Endodermal cell (in vitro differentiated cells): ENCODE data around the gene SLC9A3. TPM values are rescaled to one million over a fixed set of nuclear protein-coding genes. Genes with fewer than 3 reads are reported as not detected.

Source experiments
- DNase-seq: peaks from one replicate; pipeline ENCODE4 v3.0.0-alpha.2; 2017
- H3K27ac ChIP-seq: 2 replicates; pipeline ENCODE4 v1.5.1; 2013; ENCODE audit warnings: mild to moderate bottlenecking, low read depth, low read length, moderate library complexity
- H3K27me3 ChIP-seq: 2 replicates; pipeline ENCODE4 v1.6.1; 2013; ENCODE audit warnings: mild to moderate bottlenecking, low read length, moderate library complexity; ENCODE audit not compliant: insufficient read depth, control insufficient read depth, poor library complexity, severe bottlenecking
- H3K36me3 ChIP-seq: 2 replicates; pipeline ENCODE4 v1.7.0; 2013; ENCODE audit warnings: mild to moderate bottlenecking, low read length, moderate library complexity; ENCODE audit not compliant: control insufficient read depth, insufficient read depth
- H3K4me1 ChIP-seq: one replicate; pipeline ENCODE4 v1.7.0; 2013; ENCODE audit warnings: low read length; ENCODE audit not compliant: control insufficient read depth, insufficient read depth
- H3K4me3 ChIP-seq: 2 replicates; pipeline ENCODE4 v1.5.1; 2013; ENCODE audit warnings: mild to moderate bottlenecking, low read length, moderate library complexity
- H3K9ac ChIP-seq: 2 replicates; pipeline ENCODE4 v1.6.1; 2013; ENCODE audit warnings: mild to moderate bottlenecking, low read length, moderate library complexity; ENCODE audit not compliant: poor library complexity, severe bottlenecking; ENCODE audit errors: extremely low read depth
- H3K9me3 ChIP-seq: 2 replicates; pipeline ENCODE4 v1.6.1; 2013; ENCODE audit warnings: mild to moderate bottlenecking, low read length, moderate library complexity; ENCODE audit not compliant: control insufficient read depth
- H3K27ac Mint-ChIP-seq: 2 replicates; pipeline ENCODE4 v1.8.0; 2020; ENCODE audit warnings: mixed read lengths
- H3K27me3 Mint-ChIP-seq: 2 replicates; pipeline ENCODE4 v1.8.0; 2021; ENCODE audit warnings: mild to moderate bottlenecking, mixed read lengths; ENCODE audit not compliant: insufficient read depth
- H3K36me3 Mint-ChIP-seq: 2 replicates; pipeline ENCODE4 v1.8.0; 2020; ENCODE audit warnings: low read depth, mixed read lengths
- H3K4me1 Mint-ChIP-seq: 2 replicates; pipeline ENCODE4 v1.8.0; 2020; ENCODE audit warnings: mixed read lengths
- H3K4me3 Mint-ChIP-seq: 2 replicates; pipeline ENCODE4 v1.8.0; 2020; ENCODE audit warnings: mild to moderate bottlenecking, moderate library complexity, mixed read lengths
- H3K9me3 Mint-ChIP-seq: 2 replicates; pipeline ENCODE4 v1.8.0; 2020; ENCODE audit warnings: mild to moderate bottlenecking, mixed read lengths
- CTCF ChIP-seq: fragments of 200-600 bp; sonication (generic); conservative IDR thresholded peaks from 2 replicates; pipeline ENCODE4 v1.5.0; 2021; ENCODE audit warnings: antibody characterized with exemption, mild to moderate bottlenecking
- WGBS, 2 experiments: methylation state at CpG; one replicate each; pipeline versions ENCODE4 v1.1.5 to v1.1.7; 2013; ENCODE audit warnings: missing lambda C conversion rate in 2 of 2, mixed read lengths in 1 of 2; ENCODE audit not compliant: insufficient coverage in 1 of 2, insufficient read length in 1 of 2; 5-methylcytosine and 5-hydroxymethylcytosine counted together
- total RNA-seq, 2 donors: library from RNA; stranded (reverse); fragmentation: NEBNext Ultra II Directional in 1 of 2; extraction: Animal tissue kit (Norgen Biotek cat#: 25700) in 1 of 2; gene quantifications; 2 replicates in 1 of 2; 3 replicates in 1 of 2; pipeline ENCODE4 v1.2.1, GENCODE V29; 2021

The SLC9A3 gene
- total RNA-seq, 2 donors from 2014 or later: 1.3 to 1.5 TPM

GRCh38 chr5:439181-439580 lies 85.1 kb downstream of the SLC9A3 start:
- H3K9ac ChIP-seq: no peak overlapping the region
- H3K27me3 ChIP-seq: no peaks in the 10 kb centered on the region
- Mint-ChIP-seq H3K9me3 (no peaks in the 10 kb centered on the region), H3K4me1 (peaks cover 2% of the 10 kb centered on the region), H3K4me3 (no peak overlapping the region), H3K27me3 (peaks cover 7% of the 10 kb centered on the region), H3K36me3 (no peaks in the 10 kb centered on the region), H3K27ac (no peak overlapping the region)
- H3K4me3 ChIP-seq: no peak overlapping the region
- no peaks in the 10 kb centered on the region for H3K9me3 ChIP-seq
- 81 to 94% methylated on average over 4 to 8 of the region's 8 CpGs for WGBS, 2 experiments
- H3K27ac ChIP-seq: no peak overlapping the region
- peaks cover 6% of the 10 kb centered on the region for H3K4me1 ChIP-seq
- TF ChIP-seq CTCF: no peak
- no peaks in the 10 kb centered on the region for H3K36me3 ChIP-seq
- DNase-seq: peak; percentile 20

GRCh38 chr5:438481-438981 lies 85.7 kb downstream of the SLC9A3 start:
- peak; percentile 32 for DNase-seq

GRCh38 chr5:437281-437771 lies 86.9 kb downstream of the SLC9A3 start:
- H3K9me3 Mint-ChIP-seq: no peaks in the 10 kb centered on the region
- H3K27me3 Mint-ChIP-seq: peaks cover 7% of the 10 kb centered on the region
- 92 to 93% methylated on average over 12 to 18 of the region's 18 CpGs for WGBS, 2 experiments
- H3K27ac Mint-ChIP-seq: no peak overlapping the region
- no peaks in the 10 kb centered on the region for H3K4me1 Mint-ChIP-seq
- no peak overlapping the region for H3K9ac ChIP-seq
- peak; percentile 30 for DNase-seq
- H3K9me3 ChIP-seq: no peaks in the 10 kb centered on the region
- H3K4me1 ChIP-seq: no peaks in the 10 kb centered on the region
- no peak overlapping the region for H3K4me3 Mint-ChIP-seq
- no peaks in the 10 kb centered on the region for H3K36me3 Mint-ChIP-seq
- H3K27me3 ChIP-seq: no peaks in the 10 kb centered on the region
- H3K27ac ChIP-seq: no peak overlapping the region
- TF ChIP-seq CTCF: no peak
- no peaks in the 10 kb centered on the region for H3K36me3 ChIP-seq
- H3K4me3 ChIP-seq: no peak overlapping the region

More at GRCh38 chr5:438481-438981, 85.7 kb downstream of the SLC9A3 start:
- Mint-ChIP-seq H3K4me1 (no peaks in the 10 kb centered on the region), H3K27me3 (peaks cover 7% of the 10 kb centered on the region), H3K9me3 (no peaks in the 10 kb centered on the region), H3K27ac (no peak overlapping the region), H3K36me3 (no peaks in the 10 kb centered on the region), H3K4me3 (no peak overlapping the region)
- H3K9me3 ChIP-seq: no peaks in the 10 kb centered on the region
- no peak overlapping the region for H3K4me3 ChIP-seq
- no peaks in the 10 kb centered on the region for H3K36me3 ChIP-seq
- no peak overlapping the region for H3K27ac ChIP-seq
- no peak overlapping the region for H3K9ac ChIP-seq
- WGBS, 2 experiments: 89 to 100% methylated on average over 7 to 14 of the region's 14 CpGs
- H3K27me3 ChIP-seq: no peaks in the 10 kb centered on the region
- no peaks in the 10 kb centered on the region for H3K4me1 ChIP-seq
- TF ChIP-seq CTCF: no peak
